Frontal cortex (tissue), 4 donors: Measurements from ENCODE around the gene NUCKS1. TPM values are rescaled to one million over a fixed set of nuclear protein-coding genes. Genes with fewer than 3 reads are reported as not detected.
"Not testable (repeated sequence)": the region's sequence is repeated elsewhere in the genome, so short reads cannot be mapped to it uniquely, and the experiment has no call there.

Experiments used
- DNase-seq, 2 donors: peaks; one replicate each; pipeline ENCODE4 v3.0.0; 2012; ENCODE audit warnings: low spot score in 2 of 2
- FAIRE-seq: peaks from 2 replicates; lab custom pipeline; 2012; peaks lifted over from hg19 to GRCh38; lab: Jason Lieb, UNC
- total RNA-seq: library from RNA; depleted of rRNA; stranded (reverse); fragments of >200 nt; gene quantifications from one replicate; pipeline ENCODE4 v1.2.3, GENCODE V29; 2014
- donor health status: control.
- donor health status: control.
- donor health status: control.

NUCKS1 gene
- total RNA-seq, 1 donor from 2014 or later, result 234 TPM

- no peak for FAIRE-seq
- DNase-seq, result no peak
Measured at GRCh38 chr1:205741681-205742080, 8.3 kb downstream of the NUCKS1 start.

GRCh38 chr1:205739348-205740160 lies 10.4 kb downstream of the NUCKS1 start:
- FAIRE-seq (no peak), DNase-seq (no peak)

GRCh38 chr1:205735218-205735617 lies 14.8 kb downstream of the NUCKS1 start:
- DNase-seq, result no peak
- FAIRE-seq, result no peak

GRCh38 chr1:205733438-205734175 lies 16.4 kb downstream of the NUCKS1 start:
- DNase-seq (no peak), FAIRE-seq (no peak)

- no peak for FAIRE-seq
Measured at GRCh38 chr1:205729945-205730610, 19.9 kb downstream of the NUCKS1 start.

GRCh38 chr1:205726619-205727125 lies 23.3 kb downstream of the NUCKS1 start:
- no peak for DNase-seq
- no peak for FAIRE-seq

More at GRCh38 chr1:205729945-205730610, 19.9 kb downstream of the NUCKS1 start:
- no peak for DNase-seq

GRCh38 chr1:205725514-205725913 lies 24.5 kb downstream of the NUCKS1 start:
- no peak for FAIRE-seq
- no peak for DNase-seq

- FAIRE-seq, DNase-seq: not testable (repeated sequence)
Measured at GRCh38 chr1:205720740-205721139, 29.2 kb downstream of the NUCKS1 start.

GRCh38 chr1:205719762-205720161 lies 30.2 kb downstream of the NUCKS1 start:
- no peak for FAIRE-seq
- DNase-seq, result no peak

GRCh38 chr1:205719015-205719414 lies 31.0 kb downstream of the NUCKS1 start:
- FAIRE-seq, result no peak
- no peak for DNase-seq

GRCh38 chr1:205716371-205717132 lies 33.4 kb downstream of the NUCKS1 start:
- FAIRE-seq (no peak), DNase-seq (no peak)

GRCh38 chr1:205715628-205716027 lies 34.4 kb downstream of the NUCKS1 start:
- FAIRE-seq (no peak), DNase-seq (no peak)

- no peak for FAIRE-seq
- no peak for DNase-seq
Measured at GRCh38 chr1:205714906-205715246, 35.1 kb downstream of the NUCKS1 start.

GRCh38 chr1:205714190-205714905 lies 35.6 kb downstream of the NUCKS1 start:
- DNase-seq (no peak), FAIRE-seq (no peak)

GRCh38 chr1:205711105-205712048 lies 38.6 kb downstream of the NUCKS1 start:
- FAIRE-seq (no peak), DNase-seq (peak; percentile 57 to 58)

GRCh38 chr1:205710201-205711062 lies 39.5 kb downstream of the NUCKS1 start:
- FAIRE-seq (no peak), DNase-seq (no peak)

GRCh38 chr1:205709640-205710039 lies 40.3 kb downstream of the NUCKS1 start:
- DNase-seq (no peak), FAIRE-seq (no peak)
